Astrocyte (in vitro differentiated cells and primary cell): ENCODE results near the gene WDR4. TPM values are rescaled to one million over a fixed set of nuclear protein-coding genes. Genes with fewer than 3 reads are reported as not detected.
A peak's percentile ranks its signal among the peaks of the same experiment; 100 is the strongest.

Experiments
- DNase-seq: peaks from one replicate; pipeline ENCODE4 v3.0.0-alpha.2; 2010; ENCODE audit warnings: low read depth
- FAIRE-seq: peaks from 2 replicates; lab custom pipeline; 2011; peaks lifted over from hg19 to GRCh38; lab: Jason Lieb, UNC
- H2AFZ ChIP-seq: 2 replicates; pipeline ENCODE4 v1.6.0; 2012; ENCODE audit warnings: low read depth, low read length, inconsistent platforms
- H3K27ac ChIP-seq: 2 replicates; pipeline ENCODE4 v1.5.1; 2011; ENCODE audit warnings: low read depth, low read length, inconsistent platforms
- H3K27me3 ChIP-seq: 2 replicates; pipeline ENCODE4 v1.6.0; 2011; ENCODE audit warnings: low read length, inconsistent platforms; ENCODE audit not compliant: insufficient read depth
- H3K36me3 ChIP-seq: 2 replicates; pipeline ENCODE4 v1.5.1; 2011; ENCODE audit warnings: low read length, inconsistent platforms; ENCODE audit not compliant: insufficient read depth
- H3K4me1 ChIP-seq: 2 replicates; pipeline ENCODE4 v1.5.1; 2011; ENCODE audit warnings: low read length, inconsistent platforms; ENCODE audit not compliant: insufficient read depth
- H3K4me2 ChIP-seq: 2 replicates; pipeline ENCODE4 v1.6.0; 2012; ENCODE audit warnings: low read length, inconsistent platforms
- H3K4me3 ChIP-seq: 2 replicates; pipeline ENCODE4 v1.5.1; 2011; ENCODE audit warnings: low read depth, mild to moderate bottlenecking, low read length, inconsistent platforms; ENCODE audit not compliant: insufficient read depth
- H3K79me2 ChIP-seq: 2 replicates; pipeline ENCODE4 v1.6.0; 2012; ENCODE audit warnings: mild to moderate bottlenecking, low read length, inconsistent platforms; ENCODE audit not compliant: insufficient read depth
- H3K9ac ChIP-seq: 2 replicates; pipeline ENCODE4 v1.6.0; 2012; ENCODE audit warnings: mild to moderate bottlenecking, low read length, inconsistent platforms
- H3K9me3 ChIP-seq: 2 replicates; pipeline ENCODE4 v1.5.1; 2012; ENCODE audit warnings: low read depth, mild to moderate bottlenecking, low read length, inconsistent platforms; ENCODE audit not compliant: insufficient read depth
- H4K20me1 ChIP-seq: 2 replicates; pipeline ENCODE4 v1.6.0; 2012; ENCODE audit warnings: low read length, inconsistent platforms; ENCODE audit not compliant: insufficient read depth
- H3K27ac Mint-ChIP-seq: one replicate; pipeline ENCODE4 v1.8.0; 2021; ENCODE audit warnings: mild to moderate bottlenecking, mixed read lengths; ENCODE audit not compliant: unreplicated experiment
- H3K27me3 Mint-ChIP-seq: one replicate; pipeline ENCODE4 v1.8.0; 2021; ENCODE audit warnings: low read depth, mixed read lengths; ENCODE audit not compliant: unreplicated experiment
- H3K36me3 Mint-ChIP-seq: one replicate; pipeline ENCODE4 v1.8.0; 2021; ENCODE audit warnings: low read depth, mixed read lengths; ENCODE audit not compliant: unreplicated experiment
- H3K4me1 Mint-ChIP-seq: one replicate; pipeline ENCODE4 v1.8.0; 2021; ENCODE audit warnings: low read depth, mixed read lengths; ENCODE audit not compliant: unreplicated experiment
- H3K4me3 Mint-ChIP-seq: one replicate; pipeline ENCODE4 v1.8.0; 2021; ENCODE audit warnings: mild to moderate bottlenecking, moderate library complexity, mixed read lengths; ENCODE audit not compliant: unreplicated experiment
- H3K9me3 Mint-ChIP-seq: one replicate; pipeline ENCODE4 v1.8.0; 2021; ENCODE audit warnings: mild to moderate bottlenecking, mixed read lengths; ENCODE audit not compliant: unreplicated experiment
- CTCF ChIP-seq: IDR thresholded peaks from 2 replicates; pipeline ENCODE4 v1.5.1; 2011; ENCODE audit warnings: low read depth, mild to moderate bottlenecking, inconsistent platforms, low read length, moderate library complexity; ENCODE audit not compliant: insufficient read depth
- EZH2 ChIP-seq: IDR thresholded peaks from 2 replicates; pipeline ENCODE4 v1.6.1; 2012; ENCODE audit warnings: mild to moderate bottlenecking, low read length, inconsistent platforms; ENCODE audit not compliant: insufficient read depth
- total RNA-seq: library from RNA; stranded (reverse); gene quantifications from 2 replicates; pipeline ENCODE4 v1.2.1, GENCODE V29; 2021

Gene WDR4
- total RNA-seq, 1 donor from 2014 or later = 20.5 TPM

GRCh38 chr21:42862774-42863503 lies 16.4 kb downstream of the WDR4 start:
- H3K27me3 Mint-ChIP-seq = no peaks in the 10 kb centered on the region
- no peaks in the 10 kb centered on the region for H3K27me3 ChIP-seq
- H3K9me3 ChIP-seq = no peaks in the 10 kb centered on the region
- H3K4me1 Mint-ChIP-seq = no peaks in the 10 kb centered on the region
- H3K27ac ChIP-seq = no peak overlapping the region
- H3K4me2 ChIP-seq = no peak overlapping the region
- TF ChIP-seq CTCF (no peak), EZH2 (no peak)
- H3K4me3 ChIP-seq = no peak overlapping the region
- peaks cover 14% of the 10 kb centered on the region for H3K36me3 Mint-ChIP-seq
- FAIRE-seq = no peak
- peak overlapping the region; percentile 41 for H3K27ac Mint-ChIP-seq
- no peaks in the 10 kb centered on the region for H3K9me3 Mint-ChIP-seq
- peaks cover 88% of the 10 kb centered on the region for H4K20me1 ChIP-seq
- peaks cover 18% of the 10 kb centered on the region for H3K36me3 ChIP-seq
- no peak for DNase-seq
- no peaks in the 10 kb centered on the region for H3K4me1 ChIP-seq
- H3K9ac ChIP-seq = no peak overlapping the region
- peaks cover 85% of the 10 kb centered on the region for H3K79me2 ChIP-seq
- H3K4me3 Mint-ChIP-seq = no peak overlapping the region
- no peak overlapping the region for H2AFZ ChIP-seq

- no peaks in the 10 kb centered on the region for H3K4me1 ChIP-seq
- FAIRE-seq = no peak
- no peak overlapping the region for H3K9ac ChIP-seq
- peaks cover 19% of the 10 kb centered on the region for H3K36me3 Mint-ChIP-seq
- H3K79me2 ChIP-seq = peaks cover 85% of the 10 kb centered on the region
- no peaks in the 10 kb centered on the region for H3K9me3 Mint-ChIP-seq
- no peak overlapping the region for H3K4me3 ChIP-seq
- H3K27me3 ChIP-seq = no peaks in the 10 kb centered on the region
- DNase-seq = no peak
- H4K20me1 ChIP-seq = peaks cover 90% of the 10 kb centered on the region
- TF ChIP-seq EZH2 (no peak), CTCF (no peak)
- H3K27ac Mint-ChIP-seq = no peak overlapping the region
- H3K9me3 ChIP-seq = no peaks in the 10 kb centered on the region
- H2AFZ ChIP-seq = no peak overlapping the region
- peaks cover 17% of the 10 kb centered on the region for H3K36me3 ChIP-seq
- H3K27ac ChIP-seq = no peak overlapping the region
- no peak overlapping the region for H3K4me3 Mint-ChIP-seq
- H3K4me2 ChIP-seq = no peak overlapping the region
- H3K27me3 Mint-ChIP-seq = no peaks in the 10 kb centered on the region
- H3K4me1 Mint-ChIP-seq = no peaks in the 10 kb centered on the region
These were observed 17.4 kb downstream of the WDR4 start for GRCh38 chr21:42861848-42862400.
